GM12864 (cell line): ENCODE measurements around the gene IYD.
A peak's percentile ranks its signal among the peaks of the same experiment; 100 is the strongest.

Experiments used
- DNase-seq: peaks from one replicate; pipeline ENCODE4 v3.0.0-alpha.2; 2011; ENCODE audit warnings: low read depth
- H3K4me3 ChIP-seq: 2 replicates; pipeline ENCODE4 v1.5.1; 2011; ENCODE audit warnings: mild to moderate bottlenecking, low read depth, low read length, control low read depth
- TF ChIP-seq, protein P1 (sequence below): IDR thresholded peaks from 2 replicates; pipeline ENCODE4 v1.5.1; 2011; ENCODE audit warnings: low read depth, mild to moderate bottlenecking, moderate library complexity, low read length, control low read depth, inconsistent platforms; ENCODE audit errors: missing control alignments

The IYD gene

DNA sequence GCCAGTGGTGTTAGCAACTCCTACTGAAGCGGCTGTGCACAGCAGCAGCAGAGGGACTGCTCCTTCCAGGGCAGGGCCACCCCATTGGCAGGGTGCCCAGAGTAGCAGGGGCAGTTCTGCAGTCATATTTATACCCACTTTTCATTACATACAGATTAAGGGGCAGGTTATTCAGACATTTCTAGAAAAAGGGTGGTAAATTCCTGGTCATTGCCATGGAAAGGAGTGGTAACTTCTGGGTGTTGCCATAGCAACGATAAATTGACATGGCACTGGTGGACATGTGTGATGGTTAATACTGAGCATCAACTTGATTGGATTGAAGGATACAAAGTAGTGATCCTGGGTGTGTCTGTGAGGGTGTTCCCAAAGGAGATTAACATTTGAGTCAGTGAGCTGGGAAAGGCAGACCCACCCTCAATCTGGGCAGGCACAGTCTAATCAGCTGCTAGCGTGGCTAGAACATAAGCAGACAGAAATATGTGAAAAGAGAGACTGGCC lies 45.0 kb downstream of the IYD start:
- TF ChIP-seq, protein P1, sequence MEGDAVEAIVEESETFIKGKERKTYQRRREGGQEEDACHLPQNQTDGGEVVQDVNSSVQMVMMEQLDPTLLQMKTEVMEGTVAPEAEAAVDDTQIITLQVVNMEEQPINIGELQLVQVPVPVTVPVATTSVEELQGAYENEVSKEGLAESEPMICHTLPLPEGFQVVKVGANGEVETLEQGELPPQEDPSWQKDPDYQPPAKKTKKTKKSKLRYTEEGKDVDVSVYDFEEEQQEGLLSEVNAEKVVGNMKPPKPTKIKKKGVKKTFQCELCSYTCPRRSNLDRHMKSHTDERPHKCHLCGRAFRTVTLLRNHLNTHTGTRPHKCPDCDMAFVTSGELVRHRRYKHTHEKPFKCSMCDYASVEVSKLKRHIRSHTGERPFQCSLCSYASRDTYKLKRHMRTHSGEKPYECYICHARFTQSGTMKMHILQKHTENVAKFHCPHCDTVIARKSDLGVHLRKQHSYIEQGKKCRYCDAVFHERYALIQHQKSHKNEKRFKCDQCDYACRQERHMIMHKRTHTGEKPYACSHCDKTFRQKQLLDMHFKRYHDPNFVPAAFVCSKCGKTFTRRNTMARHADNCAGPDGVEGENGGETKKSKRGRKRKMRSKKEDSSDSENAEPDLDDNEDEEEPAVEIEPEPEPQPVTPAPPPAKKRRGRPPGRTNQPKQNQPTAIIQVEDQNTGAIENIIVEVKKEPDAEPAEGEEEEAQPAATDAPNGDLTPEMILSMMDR = no peak
- DNase-seq = no peak
- no peak overlapping the region for H3K4me3 ChIP-seq

DNA sequence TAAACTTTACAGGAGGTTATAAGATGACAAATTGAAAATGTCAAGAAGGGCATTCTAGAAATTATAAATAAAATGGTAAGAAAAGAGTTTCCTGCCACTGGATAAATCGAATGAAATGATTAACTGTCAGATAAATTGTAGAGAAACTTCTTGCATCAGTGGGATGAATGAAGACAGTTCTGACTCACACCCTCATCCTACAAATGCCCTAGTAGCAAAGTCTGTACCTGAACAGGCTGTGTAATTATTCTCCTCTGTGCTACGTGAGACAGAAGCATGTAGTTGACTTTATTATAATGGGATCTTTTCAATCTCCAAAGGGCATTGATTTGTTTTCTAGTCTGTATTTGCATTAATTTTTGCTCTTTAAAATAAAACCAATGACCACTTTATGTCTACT lies 47.3 kb downstream of the IYD start:
- TF ChIP-seq, protein P1 = no peak
- H3K4me3 ChIP-seq = no peak overlapping the region
- DNase-seq = no peak

DNA sequence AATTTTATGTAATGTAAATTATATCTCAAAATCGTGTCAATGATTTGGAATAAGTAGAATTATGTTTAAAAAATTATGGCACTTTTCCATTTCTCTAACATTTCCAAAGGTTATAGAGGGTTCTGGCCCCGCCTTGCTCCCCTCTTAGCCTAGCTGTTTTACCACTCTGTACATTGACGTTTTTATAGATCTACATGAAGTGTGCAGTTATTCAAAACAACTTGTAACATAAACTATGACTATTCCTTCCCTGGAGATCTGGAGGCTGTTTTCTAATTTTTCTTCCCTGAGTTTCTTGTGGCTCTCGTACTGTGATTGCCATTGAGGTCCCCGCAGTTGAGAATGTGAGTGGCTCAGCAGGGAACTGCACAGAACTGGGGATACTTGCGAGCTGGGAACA lies 48.4 kb downstream of the IYD start:
- no peak for DNase-seq
- TF ChIP-seq, protein P1 = no peak
- H3K4me3 ChIP-seq = no peak overlapping the region

DNA sequence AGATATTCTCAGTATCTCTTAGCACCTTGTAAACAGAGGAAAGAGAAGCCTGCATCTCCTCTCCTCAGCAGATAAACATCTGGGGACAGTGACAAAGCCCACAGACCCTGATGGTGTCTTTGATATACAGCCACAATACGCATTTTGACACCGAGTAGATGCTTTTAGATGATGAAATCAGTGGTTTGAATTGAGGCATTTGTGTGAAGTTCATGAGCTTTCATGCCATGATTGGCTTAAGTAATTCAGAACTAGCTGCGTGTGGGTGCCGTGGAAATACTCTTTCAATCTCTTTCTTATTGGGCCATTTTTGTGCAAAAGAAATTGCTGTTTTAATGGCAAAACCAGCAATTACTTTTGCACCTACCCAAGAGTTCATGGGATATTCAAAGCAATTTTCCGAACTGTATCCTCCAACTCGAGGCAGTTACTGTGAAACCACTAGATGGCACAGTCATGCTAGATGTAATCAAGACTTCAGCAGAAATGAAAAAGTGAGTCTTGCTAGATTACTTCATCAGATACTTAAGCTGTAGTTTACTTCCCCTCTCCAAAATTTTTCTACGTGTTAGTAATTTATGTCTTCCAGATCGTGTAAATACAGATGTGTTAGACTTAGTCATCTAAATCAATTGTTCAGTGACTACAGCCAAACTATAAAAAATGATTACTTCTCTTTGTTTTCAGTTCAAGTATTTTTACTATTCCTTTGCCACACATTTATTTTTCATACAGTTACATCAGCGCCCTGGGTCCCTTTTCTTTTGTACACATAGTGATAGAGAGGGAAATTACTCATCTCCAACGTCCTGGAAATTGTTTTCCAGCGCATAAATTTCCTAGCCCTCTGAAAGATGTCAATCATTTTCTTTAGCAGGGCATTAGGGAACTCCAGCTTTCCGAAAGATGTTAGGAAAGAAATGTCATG lies 49.4 kb downstream of the IYD start:
- TF ChIP-seq, protein P1 = peak; percentile 76
- no peak overlapping the region; the same call in 1 of the 2 replicates for H3K4me3 ChIP-seq
- peak; percentile 45 for DNase-seq

DNA sequence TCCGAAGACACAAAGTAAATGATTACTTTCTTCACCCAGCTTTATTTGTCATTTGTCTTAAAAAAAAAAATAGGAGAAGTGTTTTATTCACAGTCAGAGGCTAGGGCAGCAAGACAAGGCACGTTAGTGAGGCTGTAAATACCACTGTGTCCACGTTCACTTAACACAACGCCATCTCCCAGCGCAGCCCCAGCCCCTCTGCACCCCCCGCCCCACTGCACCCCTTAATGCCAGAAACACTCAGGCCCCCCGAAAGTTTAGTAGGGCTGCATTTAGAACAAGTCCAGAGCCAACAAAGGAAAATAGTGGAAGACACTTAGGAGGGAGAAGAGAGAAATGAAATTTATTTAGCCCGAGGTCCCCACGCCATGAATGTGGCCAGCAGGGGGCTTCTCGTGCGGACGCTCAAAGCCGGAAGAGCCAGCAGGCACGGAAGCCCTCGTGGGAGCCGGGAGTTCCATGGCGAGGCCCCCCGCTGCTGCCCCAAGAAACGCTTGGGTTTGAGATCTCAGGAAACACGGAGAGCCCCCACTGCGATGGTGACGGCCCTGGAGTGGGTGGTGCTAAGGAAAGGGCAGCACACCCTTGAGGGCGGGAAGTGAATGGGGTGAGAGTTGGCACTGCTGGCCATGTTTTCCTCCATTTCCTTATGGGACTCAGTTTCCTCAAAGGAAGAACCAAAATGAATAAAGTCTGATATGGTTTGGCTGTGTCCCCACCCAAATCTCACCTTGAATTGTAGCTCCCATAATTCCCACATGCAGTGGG lies 50.2 kb downstream of the IYD start:
- TF ChIP-seq, protein P1 = peak; percentile 72
- DNase-seq = no peak
- H3K4me3 ChIP-seq = peak overlapping the region; percentile 0

DNA sequence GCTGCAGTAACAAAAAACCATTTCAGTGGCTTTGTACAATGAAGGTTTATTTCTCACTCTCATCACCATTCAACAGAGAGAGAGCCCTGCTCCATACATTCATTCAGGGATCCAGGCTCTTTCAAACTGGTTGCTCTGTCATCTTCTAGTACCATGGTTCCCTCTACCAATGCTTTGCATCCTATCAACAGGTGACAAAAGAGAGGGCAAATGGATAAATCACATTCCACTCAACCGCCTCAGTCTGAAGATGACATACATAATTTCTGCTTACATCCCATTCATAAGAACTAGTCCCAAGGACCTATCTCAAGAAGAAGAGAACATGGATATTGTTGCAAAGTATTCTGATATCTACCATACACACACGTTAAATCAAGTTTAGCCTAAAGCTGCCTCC lies 51.6 kb downstream of the IYD start:
- TF ChIP-seq, protein P1 = no peak
- DNase-seq = no peak
- no peak overlapping the region for H3K4me3 ChIP-seq
